HG02763 (cell line): Measurements from ENCODE around the gene MLPH.

Experiments used
- ATAC-seq: cut with Tn5 transposase; IDR thresholded peaks from one replicate; pipeline ENCODE4 v1.9.1; 2021; ENCODE audit warnings: mild to moderate bottlenecking, moderate library complexity; ENCODE audit not compliant: unreplicated experiment

The MLPH gene

GRCh38 chr2:237565974-237566373 is 78.9 kb downstream of the MLPH start:
- ATAC-seq, result no peak

- no peak for ATAC-seq
Observed at GRCh38 chr2:237566401-237567235, 79.6 kb downstream of the MLPH start, which contains the start of gene PRLH. Gene PRLH, plus strand, starts transcription at chr2:237566574. Its CDS starts 0 bp downstream, at chr2:237566574.

GRCh38 chr2:237567276-237568029 is 80.4 kb downstream of the MLPH start:
- no peak for ATAC-seq

- no peak for ATAC-seq
Observed at GRCh38 chr2:237568121-237568660, 81.1 kb downstream of the MLPH start.

- ATAC-seq, result no peak
Observed at GRCh38 chr2:237569041-237569440, 82.0 kb downstream of the MLPH start.

GRCh38 chr2:237569896-237570295 is 82.8 kb downstream of the MLPH start:
- no peak for ATAC-seq

GRCh38 chr2:237570776-237571335 is 83.8 kb downstream of the MLPH start:
- no peak for ATAC-seq

GRCh38 chr2:237571551-237571950 is 84.5 kb downstream of the MLPH start:
- ATAC-seq, result no peak

GRCh38 chr2:237572021-237572741 is 85.1 kb downstream of the MLPH start:
- ATAC-seq, result peak; percentile 71

- ATAC-seq, result no peak
Observed at GRCh38 chr2:237572742-237573101, 85.7 kb downstream of the MLPH start.

- no peak for ATAC-seq
Observed at GRCh38 chr2:237573721-237574415, 86.8 kb downstream of the MLPH start.

GRCh38 chr2:237574467-237574866 is 87.4 kb downstream of the MLPH start:
- no peak for ATAC-seq

GRCh38 chr2:237574894-237575868 is 88.1 kb downstream of the MLPH start:
- ATAC-seq, result no peak

- no peak for ATAC-seq
Observed at GRCh38 chr2:237575869-237576862, 89.1 kb downstream of the MLPH start.

- no peak for ATAC-seq
Observed at GRCh38 chr2:237576974-237577373, 89.9 kb downstream of the MLPH start.

- ATAC-seq, result no peak
Observed at GRCh38 chr2:237577458-237577857, 90.4 kb downstream of the MLPH start.

GRCh38 chr2:237577956-237578870 is 91.2 kb downstream of the MLPH start:
- ATAC-seq, result no peak
